Measurements from ENCODE around the gene GRB10. TPM values are rescaled to one million over a fixed set of nuclear protein-coding genes. Genes with fewer than 3 reads are reported as not detected.

GRB10 gene
- total and polyA plus RNA-seq, 4 donors = 42.2 to 50.6 (median 50.0) TPM

- Histone ChIP-seq H3K36me3 (ENCODE audit: control insufficient read depth, insufficient read depth, low read length) (peaks cover 5% of the 10 kb centered on the region), H3K4me1 (ENCODE audit: control insufficient read depth, insufficient read depth, low read length) (peaks cover 5% of the 10 kb centered on the region), H3K27ac (ENCODE audit: low read depth, low read length) (no peak overlapping the region), H3K9me3 (ENCODE audit: control insufficient read depth, insufficient read depth, low read length) (no peaks in the 10 kb centered on the region), H3K27me3 (ENCODE audit: control insufficient read depth, insufficient read depth, low read length) (no peaks in the 10 kb centered on the region), H3K4me3 (ENCODE audit: low read depth, low read length) (no peak overlapping the region)
- WGBS (ENCODE audit: insufficient coverage) = 85% methylated on average over 7 of the region's 7 CpGs
- DNase-seq (ENCODE audit: low read depth in 4 of 6, low spot score in 6 of 6) = no peak
These were observed 73.5 kb downstream of the GRB10 start for GRCh38 chr7:50709151-50709550.

DNA sequence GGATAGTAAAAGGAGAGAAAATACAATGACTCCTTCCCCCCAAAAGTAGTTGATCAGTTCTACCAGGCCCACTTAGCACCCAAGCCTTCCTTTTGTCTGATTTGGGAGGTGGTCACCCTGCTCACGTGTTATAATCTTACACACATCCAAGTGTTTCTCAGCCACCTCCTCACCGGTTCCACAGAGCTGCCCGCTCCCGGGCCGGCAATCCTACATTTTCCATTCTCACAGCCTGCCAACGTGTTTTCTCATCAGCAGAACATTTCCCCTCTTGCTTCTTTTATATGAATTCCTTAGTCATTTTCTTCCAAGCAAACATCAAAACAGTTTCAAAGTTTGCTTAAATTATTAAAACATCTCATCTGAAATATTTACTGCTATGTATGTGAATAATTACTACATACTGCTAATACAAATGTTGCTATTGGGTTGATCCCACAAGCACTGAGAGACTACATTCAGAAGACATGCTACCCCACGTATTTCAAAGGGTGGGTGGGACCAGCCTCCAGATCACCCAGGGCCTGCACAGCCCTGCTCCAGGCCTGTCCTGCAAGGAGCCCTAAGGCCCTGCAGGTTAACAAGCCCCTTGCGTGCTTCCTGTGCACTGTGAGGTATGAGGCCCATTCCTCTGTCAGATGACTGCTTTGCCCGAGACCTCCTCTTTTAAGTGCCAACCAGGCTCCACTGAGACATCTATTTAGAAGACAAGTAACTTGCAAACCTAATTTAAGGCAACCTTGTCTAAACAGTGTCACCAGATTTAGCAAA, 75.3 kb downstream of the GRB10 start:
- Histone ChIP-seq H3K9me3 (ENCODE audit: control insufficient read depth, insufficient read depth, low read length) (no peaks in the 10 kb centered on the region), H3K36me3 (ENCODE audit: control insufficient read depth, insufficient read depth, low read length) (peaks cover 5% of the 10 kb centered on the region), H3K27ac (ENCODE audit: low read depth, low read length) (no peak overlapping the region), H3K4me1 (ENCODE audit: control insufficient read depth, insufficient read depth, low read length) (peaks cover 5% of the 10 kb centered on the region), H3K4me3 (ENCODE audit: low read depth, low read length) (no peak overlapping the region), H3K27me3 (ENCODE audit: control insufficient read depth, insufficient read depth, low read length) (no peaks in the 10 kb centered on the region)
- DNase-seq (ENCODE audit: low read depth in 4 of 6, low spot score in 6 of 6) = no peak
- WGBS (ENCODE audit: insufficient coverage) = 94% methylated on average over 9 of the region's 9 CpGs

DNA sequence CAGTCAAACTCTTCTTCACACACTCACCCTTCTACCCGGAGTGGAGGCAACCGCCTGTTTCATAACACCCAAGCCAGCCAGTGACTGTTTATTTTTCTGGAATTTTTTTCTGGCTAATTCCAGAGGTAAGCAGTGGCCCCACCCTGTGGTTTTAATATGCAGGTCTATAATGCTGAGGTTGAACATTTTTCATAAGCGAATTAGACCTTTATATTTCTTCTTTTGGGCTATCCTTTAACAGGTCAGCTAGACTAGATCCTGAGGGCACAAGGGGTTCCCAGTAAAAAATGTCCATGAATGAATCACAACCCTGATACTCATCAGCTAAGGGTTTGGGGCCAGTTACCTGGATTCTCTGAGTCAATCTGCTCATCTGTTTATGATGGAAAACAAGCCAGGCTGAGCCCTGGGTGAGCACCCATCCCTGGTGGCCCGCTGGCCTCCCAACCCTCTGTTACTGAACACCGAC, 76.2 kb downstream of the GRB10 start:
- 80% methylated on average over 1 of the region's 5 CpGs for WGBS (ENCODE audit: insufficient coverage)
- Histone ChIP-seq H3K4me3 (ENCODE audit: low read depth, low read length) (no peak overlapping the region), H3K27me3 (ENCODE audit: control insufficient read depth, insufficient read depth, low read length) (no peaks in the 10 kb centered on the region), H3K27ac (ENCODE audit: low read depth, low read length) (no peak overlapping the region), H3K4me1 (ENCODE audit: control insufficient read depth, insufficient read depth, low read length) (peaks cover 10% of the 10 kb centered on the region), H3K9me3 (ENCODE audit: control insufficient read depth, insufficient read depth, low read length) (no peaks in the 10 kb centered on the region), H3K36me3 (ENCODE audit: control insufficient read depth, insufficient read depth, low read length) (peaks cover 9% of the 10 kb centered on the region)
- DNase-seq (ENCODE audit: low read depth in 4 of 6, low spot score in 6 of 6) = no peak

DNA sequence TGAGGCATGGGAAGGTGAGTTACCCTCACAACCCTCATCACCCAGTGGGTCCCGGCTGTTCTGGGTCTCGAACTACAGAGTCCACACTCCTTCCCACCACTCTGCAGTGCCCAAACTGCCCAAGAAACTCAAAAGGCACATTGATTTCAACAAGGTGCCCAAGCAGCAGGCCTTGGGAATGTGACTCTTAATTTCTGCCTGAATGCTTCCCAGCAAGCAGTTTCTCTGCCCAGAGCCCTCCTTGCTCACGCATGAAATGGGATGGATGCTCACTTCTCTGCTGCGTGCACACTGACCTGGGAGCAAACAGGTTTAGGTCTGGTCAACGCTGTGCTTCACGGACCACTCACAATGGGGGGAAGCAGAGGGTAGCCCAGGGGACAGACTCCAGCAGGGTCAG, 77.9 kb downstream of the GRB10 start:
- no peak for DNase-seq (ENCODE audit: low read depth in 4 of 6, low spot score in 6 of 6)
- Histone ChIP-seq H3K4me3 (ENCODE audit: low read depth, low read length) (no peak overlapping the region), H3K36me3 (ENCODE audit: control insufficient read depth, insufficient read depth, low read length) (peaks cover 9% of the 10 kb centered on the region), H3K27me3 (ENCODE audit: control insufficient read depth, insufficient read depth, low read length) (no peaks in the 10 kb centered on the region), H3K27ac (ENCODE audit: low read depth, low read length) (no peak overlapping the region), H3K4me1 (ENCODE audit: control insufficient read depth, insufficient read depth, low read length) (peaks cover 10% of the 10 kb centered on the region), H3K9me3 (ENCODE audit: control insufficient read depth, insufficient read depth, low read length) (no peaks in the 10 kb centered on the region)
- 95% methylated on average over 4 of the region's 6 CpGs for WGBS (ENCODE audit: insufficient coverage)

DNA sequence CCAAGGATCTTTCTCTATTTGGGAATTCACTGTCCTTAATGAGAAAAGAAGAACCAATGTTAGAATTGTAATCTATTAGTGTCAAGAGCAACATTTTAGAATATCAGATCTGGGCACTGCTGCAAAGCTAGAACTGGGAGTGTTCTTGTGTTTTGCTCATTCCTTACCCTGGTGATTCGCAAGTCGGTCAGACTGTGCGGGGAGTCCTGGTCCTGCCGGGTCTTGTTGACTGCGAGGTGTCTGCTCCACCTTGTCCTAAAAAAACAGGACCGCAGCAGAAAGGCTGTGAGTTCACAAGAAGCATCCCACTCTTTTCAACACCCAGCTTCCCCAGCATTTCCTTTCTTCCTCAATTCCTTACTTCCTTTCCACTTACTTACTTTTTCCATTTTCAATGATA, 79.0 kb downstream of the GRB10 start:
- H3K27ac ChIP-seq (ENCODE audit: low read depth, low read length) = no peak overlapping the region
- no peak overlapping the region for H3K4me3 ChIP-seq (ENCODE audit: low read depth, low read length)
- H3K4me1 ChIP-seq (ENCODE audit: control insufficient read depth, insufficient read depth, low read length) = peaks cover 10% of the 10 kb centered on the region
- no peaks in the 10 kb centered on the region for H3K27me3 ChIP-seq (ENCODE audit: control insufficient read depth, insufficient read depth, low read length)
- H3K36me3 ChIP-seq (ENCODE audit: control insufficient read depth, insufficient read depth, low read length) = peaks cover 5% of the 10 kb centered on the region
- 86% methylated on average over 6 of the region's 6 CpGs for WGBS (ENCODE audit: insufficient coverage)
- no peak for DNase-seq (ENCODE audit: low read depth in 4 of 6, low spot score in 6 of 6)
- no peaks in the 10 kb centered on the region for H3K9me3 ChIP-seq (ENCODE audit: control insufficient read depth, insufficient read depth, low read length)

GRCh38 chr7:50699143-50699542, 83.6 kb downstream of the GRB10 start:
- H3K4me1 ChIP-seq (ENCODE audit: control insufficient read depth, insufficient read depth, low read length) = peaks cover 10% of the 10 kb centered on the region
- H3K27me3 ChIP-seq (ENCODE audit: control insufficient read depth, insufficient read depth, low read length) = no peaks in the 10 kb centered on the region
- no peaks in the 10 kb centered on the region for H3K9me3 ChIP-seq (ENCODE audit: control insufficient read depth, insufficient read depth, low read length)
- no peak overlapping the region for H3K27ac ChIP-seq (ENCODE audit: low read depth, low read length)
- no peak overlapping the region for H3K4me3 ChIP-seq (ENCODE audit: low read depth, low read length)
- peaks cover 5% of the 10 kb centered on the region for H3K36me3 ChIP-seq (ENCODE audit: control insufficient read depth, insufficient read depth, low read length)
- no peak for DNase-seq (ENCODE audit: low read depth in 4 of 6, low spot score in 6 of 6)

- Histone ChIP-seq H3K27me3 (ENCODE audit: control insufficient read depth, insufficient read depth, low read length) (no peaks in the 10 kb centered on the region), H3K36me3 (ENCODE audit: control insufficient read depth, insufficient read depth, low read length) (peaks cover 5% of the 10 kb centered on the region), H3K4me3 (ENCODE audit: low read depth, low read length) (no peak overlapping the region), H3K4me1 (ENCODE audit: control insufficient read depth, insufficient read depth, low read length) (peaks cover 12% of the 10 kb centered on the region), H3K9me3 (ENCODE audit: control insufficient read depth, insufficient read depth, low read length) (no peaks in the 10 kb centered on the region), H3K27ac (ENCODE audit: low read depth, low read length) (peak overlapping the region; percentile 8)
- WGBS (ENCODE audit: insufficient coverage) = no CpG with 5 or more reads among the region's 1 CpG
- DNase-seq (ENCODE audit: low read depth in 4 of 6, low spot score in 6 of 6) = peak in 1 of 6 donors; percentile 45
These were observed 84.9 kb downstream of the GRB10 start for GRCh38 chr7:50697748-50698147.

GRCh38 chr7:50696810-50697582, 85.7 kb downstream of the GRB10 start:
- peaks cover 8% of the 10 kb centered on the region for H3K4me1 ChIP-seq (ENCODE audit: control insufficient read depth, insufficient read depth, low read length)
- H3K9me3 ChIP-seq (ENCODE audit: control insufficient read depth, insufficient read depth, low read length) = no peaks in the 10 kb centered on the region
- no peak for DNase-seq (ENCODE audit: low read depth in 4 of 6, low spot score in 6 of 6)
- no peak overlapping the region for H3K4me3 ChIP-seq (ENCODE audit: low read depth, low read length)
- H3K27ac ChIP-seq (ENCODE audit: low read depth, low read length) = no peak overlapping the region
- H3K36me3 ChIP-seq (ENCODE audit: control insufficient read depth, insufficient read depth, low read length) = peaks cover 2% of the 10 kb centered on the region
- 92% methylated on average over 1 of the region's 3 CpGs for WGBS (ENCODE audit: insufficient coverage)
- no peaks in the 10 kb centered on the region for H3K27me3 ChIP-seq (ENCODE audit: control insufficient read depth, insufficient read depth, low read length)

GRCh38 chr7:50695026-50695425, 87.7 kb downstream of the GRB10 start:
- Histone ChIP-seq H3K4me3 (ENCODE audit: low read depth, low read length) (no peak overlapping the region), H3K27ac (ENCODE audit: low read depth, low read length) (no peak overlapping the region), H3K27me3 (ENCODE audit: control insufficient read depth, insufficient read depth, low read length) (no peaks in the 10 kb centered on the region), H3K9me3 (ENCODE audit: control insufficient read depth, insufficient read depth, low read length) (no peaks in the 10 kb centered on the region), H3K4me1 (ENCODE audit: control insufficient read depth, insufficient read depth, low read length) (peaks cover 12% of the 10 kb centered on the region), H3K36me3 (ENCODE audit: control insufficient read depth, insufficient read depth, low read length) (no peaks in the 10 kb centered on the region)
- no peak for DNase-seq (ENCODE audit: low read depth in 4 of 6, low spot score in 6 of 6)
- WGBS (ENCODE audit: insufficient coverage) = 67% methylated on average over 2 of the region's 2 CpGs

Data from spinal cord (tissue), 10 donors.